Measurements from ENCODE around the gene FBXL17. TPM values are rescaled to one million over a fixed set of nuclear protein-coding genes. Genes with fewer than 3 reads are reported as not detected.

The FBXL17 gene
- total RNA-seq, 1 donor from 2014 or later: 11.1 TPM

- no peak for TF ChIP-seq CTCF (conservative IDR thresholded peaks at IDR 0.05)
- H3K36me3 Mint-ChIP-seq: no peaks in the 10 kb centered on the region
- no peak for DNase-seq (ENCODE audit: extremely low spot score, unreplicated experiment)
These were observed 399.0 kb downstream of the FBXL17 start for GRCh38 chr5:107982703-107983425.

GRCh38 chr5:107980923-107981692 is 400.8 kb downstream of the FBXL17 start:
- no peaks in the 10 kb centered on the region for H3K9me3 Mint-ChIP-seq
- no peaks in the 10 kb centered on the region for H3K27me3 Mint-ChIP-seq
- no peaks in the 10 kb centered on the region for H3K36me3 Mint-ChIP-seq
- TF ChIP-seq CTCF (conservative IDR thresholded peaks at IDR 0.05): no peak
- H3K4me3 Mint-ChIP-seq: no peak overlapping the region
- DNase-seq (ENCODE audit: extremely low spot score, unreplicated experiment): no peak
- H3K4me1 Mint-ChIP-seq (ENCODE audit: unreplicated experiment): peaks cover 10% of the 10 kb centered on the region
- H3K27ac Mint-ChIP-seq: no peak overlapping the region

More at GRCh38 chr5:107982703-107983425, 399.0 kb downstream of the FBXL17 start:
- no peak overlapping the region for H3K4me3 Mint-ChIP-seq
- no peaks in the 10 kb centered on the region for H3K9me3 Mint-ChIP-seq
- H3K27me3 Mint-ChIP-seq: no peaks in the 10 kb centered on the region
- peaks cover 10% of the 10 kb centered on the region for H3K4me1 Mint-ChIP-seq (ENCODE audit: unreplicated experiment)
- no peak overlapping the region for H3K27ac Mint-ChIP-seq

DNA sequence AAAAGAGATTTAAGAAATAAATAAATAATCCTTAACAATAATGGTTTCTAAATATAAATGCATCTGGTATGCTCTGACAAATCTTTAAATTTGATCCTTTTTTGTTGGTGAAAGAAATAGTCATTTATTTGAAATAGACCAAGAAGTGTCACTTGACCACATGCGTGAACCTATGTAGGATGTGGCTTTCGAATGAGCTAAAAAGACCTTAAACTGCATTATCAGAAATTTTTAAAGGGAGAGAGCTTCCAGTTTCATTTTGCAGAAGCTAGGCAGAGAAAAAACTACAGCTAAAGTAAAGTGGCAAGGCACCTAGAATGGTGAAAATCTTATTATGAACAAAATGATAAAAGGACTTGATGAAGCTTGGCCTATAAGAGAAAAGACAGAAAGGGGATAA is 402.0 kb downstream of the FBXL17 start:
- no peak for DNase-seq (ENCODE audit: extremely low spot score, unreplicated experiment)
- Mint-ChIP-seq H3K4me3 (no peak overlapping the region), H3K9me3 (no peaks in the 10 kb centered on the region)

DNA sequence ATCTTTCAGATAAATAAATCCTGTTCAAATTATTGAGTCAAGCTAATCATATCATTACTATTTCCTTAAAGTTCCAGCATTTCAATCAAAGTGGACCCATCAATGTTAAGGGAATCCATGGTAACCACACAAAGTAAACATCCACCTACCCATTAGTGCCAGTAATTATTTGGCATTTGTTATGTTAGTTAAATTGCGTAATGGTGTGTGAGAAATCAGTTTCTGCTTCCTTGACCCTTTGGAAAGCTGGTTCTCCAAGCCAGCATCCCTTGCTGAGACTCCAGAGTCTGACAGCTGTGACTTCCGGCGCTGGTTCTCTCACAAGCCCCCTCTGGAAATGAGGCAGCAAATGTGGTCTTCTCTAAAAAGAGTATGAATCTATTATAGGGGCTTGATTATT is 402.6 kb downstream of the FBXL17 start:
- no peak overlapping the region for H3K27ac Mint-ChIP-seq
- H3K4me1 Mint-ChIP-seq (ENCODE audit: unreplicated experiment): peaks cover 10% of the 10 kb centered on the region
- no peaks in the 10 kb centered on the region for H3K27me3 Mint-ChIP-seq
- DNase-seq (ENCODE audit: extremely low spot score, unreplicated experiment): no peak
- no peaks in the 10 kb centered on the region for H3K9me3 Mint-ChIP-seq
- no peak for TF ChIP-seq CTCF (conservative IDR thresholded peaks at IDR 0.05)
- H3K36me3 Mint-ChIP-seq: no peaks in the 10 kb centered on the region
- no peak overlapping the region for H3K4me3 Mint-ChIP-seq

More for the DNA sequence above, 402.0 kb downstream of the FBXL17 start:
- Mint-ChIP-seq H3K4me1 (ENCODE audit: unreplicated experiment) (peaks cover 10% of the 10 kb centered on the region), H3K27ac (no peak overlapping the region), H3K36me3 (no peaks in the 10 kb centered on the region), H3K27me3 (no peaks in the 10 kb centered on the region)
- no peak for TF ChIP-seq CTCF (conservative IDR thresholded peaks at IDR 0.05)

GRCh38 chr5:107977550-107978071 is 404.3 kb downstream of the FBXL17 start:
- Mint-ChIP-seq H3K27ac (no peak overlapping the region), H3K9me3 (no peaks in the 10 kb centered on the region), H3K27me3 (no peaks in the 10 kb centered on the region), H3K4me1 (ENCODE audit: unreplicated experiment) (peaks cover 10% of the 10 kb centered on the region), H3K4me3 (no peak overlapping the region), H3K36me3 (no peaks in the 10 kb centered on the region)
- no peak for DNase-seq (ENCODE audit: extremely low spot score, unreplicated experiment)
- TF ChIP-seq CTCF (conservative IDR thresholded peaks at IDR 0.05): no peak
